SK-N-MC (cell line): ENCODE measurements around the gene NADK.
"Not testable (repeated sequence)": the region's sequence is repeated elsewhere in the genome, so short reads cannot be mapped to it uniquely, and the experiment has no call there.

ENCODE experiments used
- EZH2 ChIP-seq: fragments of 200-600 bp; sonication (generic); IDR thresholded peaks from one replicate; pipeline ENCODE4 v1.6.1; 2017; ENCODE audit warnings: antibody characterized with exemption
- FOXP2 ChIP-seq: optimal IDR thresholded peaks from 2 replicates; pipeline ENCODE3; 2011; ENCODE audit warnings: mild to moderate bottlenecking, moderate library complexity; ENCODE audit not compliant: insufficient read depth; ENCODE audit errors: extremely low read length, control extremely low read depth
- POLR2AphosphoS5 ChIP-seq: IDR thresholded peaks from 2 replicates; pipeline ENCODE4 v1.6.1; 2012; ENCODE audit warnings: mild to moderate bottlenecking, low read depth, low read length, borderline replicate concordance

- TF ChIP-seq EZH2, POLR2AphosphoS5, FOXP2: not testable (repeated sequence)
Measured at GRCh38 chr1:1727131-1727651, 51.1 kb downstream of the NADK start.
